HG03103 (cell line): ENCODE results near the gene FHL5.
"Not testable (repeated sequence)": the region's sequence is repeated elsewhere in the genome, so short reads cannot be mapped to it uniquely, and the experiment has no call there.

Experiments
- ATAC-seq: cut with Tn5 transposase; IDR thresholded peaks from one replicate; pipeline ENCODE4 v1.9.1; 2021; ENCODE audit warnings: low read depth; ENCODE audit not compliant: unreplicated experiment

The FHL5 gene

DNA sequence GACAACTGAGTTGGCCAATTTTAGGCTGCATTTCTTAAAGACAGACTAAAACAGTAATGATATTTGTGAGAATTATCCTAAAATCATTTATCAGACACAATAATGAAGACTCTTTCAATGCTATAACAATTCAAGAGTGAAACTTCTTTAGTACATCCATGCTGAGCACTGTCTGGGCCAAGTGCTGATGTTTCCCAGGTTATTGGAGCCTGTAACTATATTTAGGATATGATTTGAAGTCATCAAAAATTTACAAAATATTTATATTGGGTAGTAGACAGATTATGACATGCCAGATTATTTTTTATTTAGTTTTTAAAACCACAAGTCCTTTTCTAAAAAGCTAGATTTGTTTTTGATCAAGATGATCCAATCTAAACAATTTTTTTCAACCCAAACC, 45.1 kb downstream of the FHL5 start:
- no peak for ATAC-seq

DNA sequence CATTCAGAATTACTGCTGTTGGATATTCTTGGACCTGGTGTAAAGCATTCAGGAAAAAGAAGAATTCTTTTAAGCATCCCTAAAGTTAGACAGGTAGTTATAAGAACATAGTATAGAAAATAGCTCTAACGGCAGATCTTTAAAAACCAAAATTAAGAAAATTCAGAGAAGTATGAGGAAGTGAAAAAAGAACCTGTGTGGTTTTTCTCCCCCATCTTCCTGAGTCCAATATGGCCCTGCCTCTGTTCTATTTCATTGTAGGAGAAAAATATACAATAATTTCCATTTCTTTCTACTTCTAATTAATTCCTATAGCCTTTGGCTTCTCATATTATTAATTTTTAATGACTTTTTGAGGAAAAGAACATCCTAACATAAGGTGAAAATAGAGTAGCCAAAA, 47.1 kb downstream of the FHL5 start:
- ATAC-seq = peak; percentile 31

DNA sequence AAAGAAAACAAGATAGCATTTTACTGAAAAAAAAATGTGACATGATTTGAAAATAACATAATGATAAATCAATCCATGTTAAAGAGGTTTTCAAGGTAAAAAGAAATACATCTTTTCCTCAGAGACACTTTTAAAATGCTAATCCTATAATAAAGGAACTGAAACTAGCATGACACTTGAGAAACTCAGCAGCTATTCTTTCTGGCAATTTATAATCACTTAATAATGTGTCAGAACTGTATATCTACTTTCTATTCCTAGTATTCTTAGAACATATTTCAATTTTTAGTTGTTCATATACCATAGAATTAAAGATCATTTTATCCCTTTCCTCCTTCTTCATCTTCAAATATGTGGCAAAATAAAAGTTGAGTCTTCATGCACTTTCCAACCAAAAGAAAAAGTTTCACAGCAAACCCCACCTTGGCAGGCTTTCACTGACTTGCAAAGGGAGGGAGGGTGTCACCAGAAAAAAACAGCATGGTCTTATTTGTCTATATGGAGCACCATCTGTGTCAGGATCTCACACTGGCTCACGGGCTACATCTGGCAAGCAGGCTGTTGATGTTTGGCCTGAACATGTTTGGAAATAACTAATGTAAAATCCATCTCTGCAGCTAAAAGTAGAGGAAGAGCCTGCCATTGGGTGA, 48.5 kb downstream of the FHL5 start:
- ATAC-seq = peak; percentile 58

- peak; percentile 34 for ATAC-seq
These were observed 50.5 kb downstream of the FHL5 start for GRCh38 chr6:96613291-96613999.

GRCh38 chr6:96620851-96621250, 57.9 kb downstream of the FHL5 start:
- ATAC-seq = no peak

GRCh38 chr6:96621983-96622382, 59.1 kb downstream of the FHL5 start:
- no peak for ATAC-seq

- ATAC-seq = no peak
These were observed 62.0 kb downstream of the FHL5 start for GRCh38 chr6:96624957-96625356.

GRCh38 chr6:96626759-96627364, 63.9 kb downstream of the FHL5 start:
- ATAC-seq = peak; percentile 93

DNA sequence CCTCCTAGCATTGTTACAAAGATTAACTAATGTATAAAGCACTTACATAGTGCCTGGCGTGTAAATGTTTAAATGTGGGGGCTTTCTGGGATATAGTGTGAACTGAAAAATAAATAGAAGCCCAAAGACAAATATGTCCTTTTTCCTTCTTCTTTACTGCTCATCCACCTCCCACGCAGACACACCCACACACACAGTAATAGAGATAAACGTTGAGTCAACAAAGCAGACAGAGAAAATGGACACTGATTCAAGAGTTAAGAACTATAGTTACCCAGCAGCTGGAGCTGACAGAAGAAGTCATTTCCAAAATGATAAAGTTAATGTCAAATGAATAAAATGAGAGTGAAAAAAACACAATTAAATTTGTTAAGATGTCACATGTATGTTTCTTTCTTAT, 68.3 kb downstream of the FHL5 start:
- no peak for ATAC-seq

GRCh38 chr6:96637979-96638378, 75.1 kb downstream of the FHL5 start:
- not testable (repeated sequence) for ATAC-seq

DNA sequence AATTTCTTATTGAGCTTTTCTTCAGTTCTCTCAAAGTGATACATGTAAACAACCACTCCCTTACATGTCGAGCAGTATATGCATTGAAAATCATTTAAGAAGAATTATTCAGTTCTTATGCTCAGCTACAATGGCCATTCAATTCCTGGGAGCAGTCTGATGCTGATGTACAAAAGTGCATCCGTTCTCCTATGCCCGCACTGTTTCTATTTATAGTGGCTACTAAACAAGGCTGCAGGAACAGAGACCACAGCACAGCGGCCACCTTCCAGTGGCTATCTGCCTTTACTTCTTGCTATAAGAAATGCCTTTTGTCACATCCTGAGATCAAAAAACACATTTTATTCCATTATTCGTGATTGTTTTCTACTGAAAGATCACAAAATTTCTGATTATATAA, 82.2 kb downstream of the FHL5 start:
- no peak for ATAC-seq

GRCh38 chr6:96649926-96650325, 87.0 kb downstream of the FHL5 start:
- peak; percentile 66 for ATAC-seq

- peak; percentile 64 for ATAC-seq
These were observed 88.9 kb downstream of the FHL5 start for GRCh38 chr6:96651816-96652215.

DNA sequence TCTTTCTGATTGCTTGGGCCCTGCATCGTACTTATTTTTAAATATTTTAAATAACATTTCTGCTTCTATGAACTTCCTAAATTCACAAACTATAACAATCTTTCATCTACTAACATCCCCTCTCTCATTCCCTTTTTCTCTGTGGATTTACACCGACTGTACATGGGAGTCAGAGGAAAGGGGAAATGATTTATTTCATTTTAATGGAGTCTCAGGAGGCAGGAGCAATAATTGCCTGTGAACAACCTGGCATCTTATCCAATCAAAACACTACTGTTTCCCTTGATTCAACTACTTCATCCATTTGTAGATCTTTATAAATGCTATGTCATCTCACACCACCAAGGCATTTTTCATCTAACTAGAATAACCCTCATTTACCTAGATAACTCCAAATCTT, 89.6 kb downstream of the FHL5 start:
- ATAC-seq = no peak

- no peak for ATAC-seq
These were observed 90.3 kb downstream of the FHL5 start for GRCh38 chr6:96653181-96653580.

- no peak for ATAC-seq
These were observed 93.6 kb downstream of the FHL5 start for GRCh38 chr6:96656567-96656966.

DNA sequence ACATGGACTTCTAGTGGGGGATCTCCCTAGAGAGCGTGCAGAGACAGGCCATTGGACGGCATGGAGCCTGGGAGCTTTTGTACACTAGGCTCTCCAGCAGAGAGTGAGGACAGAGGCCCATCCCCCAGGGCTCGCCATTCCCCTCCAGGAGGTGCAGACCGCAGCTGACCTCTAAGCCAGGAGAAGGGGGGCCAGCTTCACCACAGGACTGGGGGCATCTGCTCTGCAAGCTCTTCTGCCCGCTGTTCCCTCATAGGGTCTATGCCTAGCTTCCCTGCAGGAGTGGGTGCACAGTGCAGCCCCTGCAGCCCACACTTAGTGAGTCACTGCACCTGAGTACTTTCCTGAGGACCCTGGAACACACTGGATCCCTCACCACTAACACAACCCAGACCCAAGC, 94.4 kb downstream of the FHL5 start:
- ATAC-seq = no peak

DNA sequence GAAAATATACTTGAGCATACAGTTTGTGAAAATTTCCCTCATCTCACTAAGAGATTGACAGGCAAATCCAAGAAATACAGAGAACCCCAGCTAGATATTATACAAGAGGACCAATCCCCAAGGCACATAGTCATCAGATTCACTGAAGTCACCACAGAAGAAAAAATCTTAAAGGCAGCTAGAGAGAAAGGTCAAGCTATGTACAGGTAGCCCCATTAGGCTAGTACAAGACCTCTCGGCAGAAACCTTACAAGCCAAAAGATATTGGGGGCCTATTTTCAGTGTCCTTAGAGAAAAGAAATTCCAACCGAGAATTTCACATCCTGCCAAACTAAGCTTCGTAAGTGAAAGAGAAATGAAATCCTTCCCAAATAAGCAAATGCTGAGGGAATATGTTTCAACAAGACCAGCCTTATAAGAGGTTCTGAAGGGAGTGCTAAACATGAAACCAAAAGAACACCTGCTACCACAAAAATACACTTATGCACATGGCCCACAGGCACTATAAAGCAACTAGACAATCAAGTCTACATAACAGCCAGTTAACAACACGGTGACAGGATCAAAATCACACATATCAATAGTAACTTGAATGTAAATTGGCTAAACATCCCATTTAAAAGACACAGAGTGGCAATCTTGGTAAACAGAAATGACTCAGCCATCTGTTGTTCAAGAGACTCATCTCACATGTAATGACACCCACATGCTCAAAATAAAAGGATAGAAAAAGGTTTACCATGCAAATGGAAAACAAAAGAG, 96.3 kb downstream of the FHL5 start:
- no peak for ATAC-seq
